HG02852 (cell line): ENCODE results near the gene RPLP2.

Source experiments
- ATAC-seq: cut with Tn5 transposase; IDR thresholded peaks from one replicate; pipeline ENCODE4 v1.9.1; 2021; ENCODE audit warnings: mild to moderate bottlenecking, moderate library complexity; ENCODE audit not compliant: unreplicated experiment

The RPLP2 gene

DNA sequence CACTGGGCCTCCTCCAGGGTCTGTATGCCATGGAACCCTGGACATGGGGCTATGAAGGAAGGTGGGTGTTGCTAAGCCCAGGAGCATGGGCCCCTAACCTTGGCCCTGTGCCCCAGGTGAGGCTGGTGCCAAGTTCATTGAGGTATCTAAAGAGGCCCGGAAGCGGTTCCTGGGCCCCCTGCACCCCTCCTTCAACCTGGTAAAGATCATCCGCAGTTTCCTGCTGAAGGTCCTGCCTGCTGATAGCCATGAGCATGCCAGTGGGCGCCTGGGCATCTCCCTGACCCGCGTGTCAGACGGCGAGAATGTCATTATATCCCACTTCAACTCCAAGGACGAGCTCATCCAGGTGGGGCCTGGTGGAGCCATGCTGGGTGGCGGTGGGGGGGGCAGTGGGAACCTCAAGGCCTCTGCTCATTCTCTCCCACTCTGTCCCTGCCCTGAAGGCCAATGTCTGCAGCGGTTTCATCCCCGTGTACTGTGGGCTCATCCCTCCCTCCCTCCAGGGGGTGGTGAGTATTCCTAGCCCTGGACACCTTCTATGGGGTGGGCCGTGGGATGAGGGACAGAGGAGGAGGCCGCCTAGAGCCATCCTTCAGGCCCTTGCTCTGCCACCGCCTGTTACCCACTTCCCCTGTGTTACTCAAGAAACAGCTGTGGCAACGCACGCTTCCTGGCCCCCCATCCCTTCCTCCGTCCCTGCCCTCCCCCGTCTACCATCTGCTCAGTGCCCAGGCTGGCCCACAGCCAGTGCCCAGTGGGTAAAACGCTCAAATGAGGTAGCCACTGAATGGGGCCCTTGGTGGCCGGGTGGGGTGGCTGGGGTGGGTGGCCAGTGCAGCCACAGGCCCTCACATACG is 12.0 kb downstream of the RPLP2 start:
- ATAC-seq: no peak

DNA sequence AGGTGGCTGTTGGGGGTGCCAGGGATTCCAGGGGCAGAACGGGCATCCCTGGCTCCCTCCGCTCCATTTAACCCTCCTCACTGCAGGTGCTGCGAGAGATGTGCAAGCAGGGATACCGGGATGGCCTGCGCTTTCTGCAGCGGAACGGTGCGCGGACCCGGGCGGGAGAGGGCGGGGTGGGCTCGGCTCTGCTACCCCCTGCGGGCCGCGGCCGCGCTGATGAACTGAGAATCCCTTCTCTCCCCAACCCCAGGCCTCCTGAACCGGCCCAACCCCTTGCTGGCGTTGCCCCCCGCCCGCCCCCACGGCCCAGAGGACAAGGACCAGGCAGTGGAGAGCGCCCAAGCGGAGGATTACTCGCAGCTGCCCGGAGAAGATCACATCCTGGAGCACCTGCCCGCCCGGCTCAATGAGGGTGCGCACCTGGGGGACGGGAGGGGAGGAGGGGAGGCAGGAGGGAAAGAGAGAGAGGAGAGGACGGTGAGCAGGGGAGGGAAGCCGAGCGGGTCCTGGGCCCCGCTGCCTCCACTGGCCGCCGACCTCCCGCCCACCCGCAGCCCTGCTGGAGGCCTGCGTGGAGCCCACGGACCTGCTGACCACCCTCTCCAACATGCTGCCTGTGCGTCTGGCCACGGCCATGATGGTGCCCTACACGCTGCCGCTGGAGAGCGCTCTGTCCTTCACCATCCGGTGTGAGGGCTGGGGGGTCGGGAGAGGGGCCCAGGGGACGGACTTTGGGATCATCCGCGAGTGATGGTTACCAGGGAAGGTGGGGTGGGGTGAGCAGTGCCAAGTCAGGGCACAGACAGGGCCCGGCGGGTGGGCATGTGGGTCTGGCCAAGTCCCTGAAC is 13.9 kb downstream of the RPLP2 start:
- no peak for ATAC-seq

DNA sequence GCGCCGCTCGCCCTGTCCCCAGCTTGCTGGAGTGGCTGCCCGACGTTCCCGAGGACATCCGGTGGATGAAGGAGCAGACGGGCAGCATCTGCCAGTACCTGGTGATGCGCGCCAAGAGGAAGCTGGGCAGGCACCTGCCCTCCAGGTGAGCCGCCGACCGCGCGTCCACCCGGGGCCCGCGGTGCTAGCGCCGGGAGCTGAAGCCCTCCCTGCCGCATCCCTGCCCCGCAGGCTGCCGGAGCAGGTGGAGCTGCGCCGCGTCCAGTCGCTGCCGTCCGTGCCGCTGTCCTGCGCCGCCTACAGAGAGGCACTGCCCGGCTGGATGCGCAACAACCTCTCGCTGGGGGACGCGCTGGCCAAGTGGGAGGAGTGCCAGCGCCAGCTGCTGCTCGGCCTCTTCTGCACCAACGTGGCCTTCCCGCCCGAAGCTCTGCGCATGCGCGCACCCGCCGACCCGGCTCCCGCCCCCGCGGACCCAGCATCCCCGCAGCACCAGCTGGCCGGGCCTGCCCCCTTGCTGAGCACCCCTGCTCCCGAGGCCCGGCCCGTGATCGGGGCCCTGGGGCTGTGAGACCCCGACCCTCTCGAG is 14.6 kb downstream of the RPLP2 start:
- ATAC-seq: no peak

DNA sequence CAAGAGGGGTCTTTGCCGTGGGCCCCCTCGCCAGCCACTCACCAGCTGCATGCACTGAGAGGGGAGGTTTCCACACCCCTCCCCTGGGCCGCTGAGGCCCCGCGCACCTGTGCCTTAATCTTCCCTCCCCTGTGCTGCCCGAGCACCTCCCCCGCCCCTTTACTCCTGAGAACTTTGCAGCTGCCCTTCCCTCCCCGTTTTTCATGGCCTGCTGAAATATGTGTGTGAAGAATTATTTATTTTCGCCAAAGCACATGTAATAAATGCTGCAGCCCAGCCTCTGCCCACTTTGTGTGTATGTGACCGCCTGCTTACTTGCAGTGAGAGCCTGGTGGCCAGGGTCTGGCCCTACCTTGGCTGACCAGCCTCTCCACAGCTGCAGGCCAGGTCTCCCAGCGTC is 15.2 kb downstream of the RPLP2 start:
- ATAC-seq: no peak

DNA sequence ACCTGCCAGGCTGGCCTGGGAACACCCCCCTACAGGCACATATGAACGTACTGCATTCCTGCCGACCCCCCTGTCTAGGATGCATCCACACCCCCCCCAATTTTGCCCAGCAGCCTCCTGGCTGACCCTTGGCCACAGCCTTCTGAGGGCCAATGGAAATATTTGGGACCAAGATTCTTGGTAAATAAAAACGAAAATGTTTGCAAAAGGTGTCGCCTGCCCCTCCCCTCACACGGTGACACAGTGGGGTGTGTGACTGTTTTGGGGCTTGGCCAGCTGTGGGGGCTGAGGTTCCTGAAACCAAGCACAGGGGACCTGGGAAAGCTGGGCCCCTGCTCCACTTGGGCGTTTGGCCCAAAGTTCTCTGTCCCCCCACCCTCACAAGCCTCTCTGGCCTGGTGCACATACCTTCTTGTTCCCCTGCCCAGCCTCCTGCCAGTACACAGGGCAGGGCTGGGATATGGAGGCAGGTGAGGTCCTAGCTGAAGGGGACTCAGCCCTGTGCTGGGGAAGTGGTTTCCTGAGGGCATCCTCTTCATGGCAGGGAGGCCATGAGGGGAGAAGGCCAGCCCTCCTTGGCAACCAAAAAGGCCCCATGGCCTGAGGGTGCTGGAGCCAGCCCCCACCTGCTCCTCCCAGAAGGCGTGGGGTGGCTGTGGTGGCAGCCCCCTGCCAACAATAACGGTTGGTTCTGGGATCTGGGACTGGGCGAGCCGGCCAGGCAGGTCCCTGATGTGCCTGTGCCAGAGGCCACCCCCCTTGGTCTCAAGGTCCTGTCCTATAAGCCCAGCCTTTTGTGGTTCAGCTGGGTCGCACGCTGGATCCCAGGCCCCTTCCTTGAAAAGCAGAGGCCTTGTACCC is 15.8 kb downstream of the RPLP2 start:
- ATAC-seq: no peak

DNA sequence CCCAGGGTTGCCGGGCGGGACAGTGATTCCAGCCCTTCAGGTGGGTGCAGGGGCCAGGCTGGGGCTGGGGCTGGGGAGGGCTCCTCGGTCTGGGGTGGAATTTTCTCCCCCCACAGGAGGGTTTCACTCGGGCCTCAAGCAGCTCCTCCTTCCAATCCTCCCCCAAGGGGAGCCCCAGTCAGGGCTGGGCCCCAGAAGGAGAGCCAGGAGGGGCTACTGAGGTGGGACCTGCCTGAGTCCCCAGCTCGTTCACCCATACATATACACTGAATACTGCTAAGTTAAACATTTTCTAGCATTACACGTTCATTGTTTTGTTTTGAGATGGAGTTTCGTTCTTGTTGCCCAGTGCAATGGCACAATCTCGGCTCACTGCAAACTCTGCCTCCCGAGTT is 16.5 kb downstream of the RPLP2 start:
- no peak for ATAC-seq

DNA sequence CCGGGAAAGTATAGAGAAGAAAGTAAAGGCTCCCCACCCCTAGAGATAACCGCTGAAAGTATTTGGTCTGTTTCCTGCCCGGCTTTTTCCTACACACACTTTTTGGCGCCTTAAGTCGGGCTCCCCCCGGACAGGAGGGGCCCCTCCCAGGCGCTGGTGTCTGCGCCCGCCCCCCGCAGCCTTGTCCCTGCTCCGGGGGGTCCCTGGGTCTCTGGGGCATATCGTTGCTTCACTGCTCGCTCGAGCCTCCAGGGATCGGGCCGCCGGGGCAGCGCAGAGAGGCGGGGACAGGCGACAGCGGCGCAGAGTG is 17.0 kb downstream of the RPLP2 start:
- no peak for ATAC-seq

DNA sequence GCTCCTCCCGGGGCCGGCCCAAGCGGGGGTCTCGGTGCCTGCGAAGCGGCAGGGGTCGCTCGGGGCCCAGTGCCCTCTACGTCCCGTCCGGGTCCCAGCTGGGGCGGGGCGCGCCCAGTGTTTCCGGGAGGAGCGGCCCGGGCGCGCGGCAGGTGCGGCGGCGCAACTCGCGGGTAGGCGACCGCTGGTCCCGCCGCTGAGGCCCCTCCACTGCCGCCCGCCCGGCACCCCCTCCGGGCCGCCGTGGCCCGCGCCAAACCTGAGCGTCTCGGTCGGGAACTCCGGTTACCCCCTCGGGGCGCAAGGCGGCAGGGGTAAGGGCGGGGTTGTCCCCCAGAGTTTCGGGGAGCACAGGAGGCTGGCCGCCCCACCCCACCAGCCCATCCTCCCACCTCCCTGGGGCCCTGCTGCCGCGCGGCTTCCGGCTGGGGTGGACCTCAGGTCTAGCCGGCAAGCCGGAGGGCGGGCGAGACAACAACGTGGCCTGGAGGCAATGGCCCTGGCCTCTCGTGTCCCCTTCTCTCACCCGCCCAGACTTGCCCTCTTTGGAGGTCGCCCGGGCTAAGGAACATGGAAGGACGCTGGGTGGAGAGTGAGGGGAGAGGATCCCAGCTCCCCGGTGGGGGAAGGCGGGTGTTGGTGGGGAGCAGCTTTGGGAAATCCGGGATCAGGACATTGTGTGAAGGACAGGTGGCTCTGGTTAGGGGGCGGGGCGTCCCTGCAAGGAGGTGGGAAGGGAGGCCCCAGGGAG is 17.6 kb downstream of the RPLP2 start:
- no peak for ATAC-seq

DNA sequence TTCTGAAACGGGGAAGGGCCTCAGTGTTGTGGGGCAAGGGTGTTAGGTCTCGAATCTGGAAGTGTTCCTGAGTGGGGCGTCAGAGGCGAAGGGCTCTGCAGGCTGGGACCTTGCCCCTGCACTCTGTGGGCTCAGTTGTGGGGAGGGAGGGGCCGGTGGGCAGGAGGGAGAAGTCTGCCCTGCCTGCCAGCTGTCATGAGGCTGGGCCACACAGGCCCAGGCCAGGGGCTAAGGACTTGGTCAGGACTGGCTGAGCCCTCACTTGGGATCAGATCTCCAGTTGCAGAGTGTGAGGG is 18.1 kb downstream of the RPLP2 start, which contains the start of gene CRACR2B:
Gene CRACR2B (plus strand): TSS at position 23 of the 296 bp plus-strand sequence. CDS start 689 bp downstream, outside the sequence.
- ATAC-seq: no peak

DNA sequence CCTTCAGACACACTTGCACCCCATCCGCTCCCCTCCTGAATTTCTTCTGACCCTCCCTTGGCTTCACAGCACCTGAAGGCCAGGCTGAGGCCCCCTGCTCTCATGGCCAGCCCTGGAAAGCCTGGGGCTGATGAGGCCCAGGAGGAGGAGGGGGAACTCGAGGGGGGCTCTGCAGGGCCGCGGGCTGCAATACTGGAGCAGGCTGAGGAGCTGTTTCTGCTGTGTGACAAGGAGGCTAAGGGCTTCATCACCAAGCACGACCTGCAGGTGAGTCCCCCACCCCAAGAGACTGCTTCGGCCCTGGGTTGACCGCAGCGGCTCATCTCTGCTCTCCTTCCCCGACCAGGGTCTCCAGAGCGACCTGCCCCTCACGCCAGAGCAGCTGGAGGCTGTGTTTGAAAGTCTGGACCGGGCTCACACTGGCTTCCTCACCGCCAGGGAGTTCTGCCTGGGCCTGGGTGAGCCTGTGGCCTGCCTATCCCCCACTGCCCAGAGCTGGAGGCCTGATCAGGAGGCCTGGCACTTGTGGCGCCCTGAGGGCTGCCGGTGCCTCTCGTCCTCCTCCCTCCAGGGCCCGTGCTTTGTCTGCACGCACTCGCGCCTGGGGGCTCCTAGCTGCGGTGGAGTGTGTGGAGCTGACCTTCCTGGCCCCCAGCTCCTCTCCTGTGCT is 18.9 kb downstream of the RPLP2 start:
- no peak for ATAC-seq

DNA sequence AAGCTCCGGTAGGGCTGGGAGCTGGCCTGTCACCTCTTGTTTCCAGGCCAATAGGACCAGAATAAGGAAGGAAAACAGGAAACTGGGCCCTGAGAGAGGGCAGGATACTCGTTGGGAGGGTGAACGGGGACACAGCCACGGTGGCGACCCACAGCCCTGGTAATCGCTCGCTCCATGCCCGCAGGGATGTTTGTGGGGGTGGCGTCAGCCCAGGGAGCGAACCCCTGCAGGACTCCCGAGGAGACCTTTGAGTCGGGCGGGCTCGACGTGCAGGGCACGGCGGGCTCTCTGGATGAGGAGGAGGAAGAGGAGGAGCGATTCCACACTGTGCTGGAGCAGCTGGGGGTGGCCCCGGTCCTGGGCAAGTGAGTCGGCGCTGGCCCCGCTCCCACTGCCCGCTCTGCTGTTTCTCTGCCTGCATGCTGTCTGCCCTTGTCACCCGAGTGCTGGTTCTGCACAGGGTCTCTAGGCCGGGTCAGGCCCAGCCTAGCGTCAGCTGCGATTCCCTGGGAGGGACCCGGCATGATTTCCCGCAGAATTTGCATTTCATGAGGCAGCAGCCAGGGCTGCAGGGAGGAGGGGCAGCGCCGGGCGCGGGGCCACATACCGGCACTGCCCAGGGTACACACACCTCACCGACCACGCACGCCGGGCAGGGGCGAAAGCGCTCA is 19.5 kb downstream of the RPLP2 start:
- ATAC-seq: no peak

DNA sequence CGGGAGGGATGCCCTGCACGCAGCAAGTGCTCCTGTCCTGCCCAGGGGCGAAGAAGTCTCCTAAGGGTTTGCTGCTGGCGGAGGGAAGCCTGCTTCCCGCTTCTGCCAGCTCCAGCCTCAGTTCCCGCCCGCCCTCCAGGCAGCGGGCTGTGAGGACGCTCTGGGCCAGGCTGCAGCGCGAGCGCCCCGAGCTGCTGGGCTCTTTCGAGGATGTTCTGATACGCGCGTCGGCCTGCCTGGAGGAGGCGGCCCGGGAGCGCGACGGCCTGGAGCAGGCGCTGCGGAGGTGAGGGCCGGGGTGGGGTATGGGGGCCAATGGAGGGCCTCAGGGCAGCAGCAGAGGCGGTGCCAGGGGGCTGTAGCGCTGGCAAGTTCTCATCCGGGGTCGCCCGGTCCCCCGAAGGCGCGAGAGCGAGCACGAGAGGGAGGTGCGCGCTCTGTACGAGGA is 20.1 kb downstream of the RPLP2 start:
- ATAC-seq: no peak

DNA sequence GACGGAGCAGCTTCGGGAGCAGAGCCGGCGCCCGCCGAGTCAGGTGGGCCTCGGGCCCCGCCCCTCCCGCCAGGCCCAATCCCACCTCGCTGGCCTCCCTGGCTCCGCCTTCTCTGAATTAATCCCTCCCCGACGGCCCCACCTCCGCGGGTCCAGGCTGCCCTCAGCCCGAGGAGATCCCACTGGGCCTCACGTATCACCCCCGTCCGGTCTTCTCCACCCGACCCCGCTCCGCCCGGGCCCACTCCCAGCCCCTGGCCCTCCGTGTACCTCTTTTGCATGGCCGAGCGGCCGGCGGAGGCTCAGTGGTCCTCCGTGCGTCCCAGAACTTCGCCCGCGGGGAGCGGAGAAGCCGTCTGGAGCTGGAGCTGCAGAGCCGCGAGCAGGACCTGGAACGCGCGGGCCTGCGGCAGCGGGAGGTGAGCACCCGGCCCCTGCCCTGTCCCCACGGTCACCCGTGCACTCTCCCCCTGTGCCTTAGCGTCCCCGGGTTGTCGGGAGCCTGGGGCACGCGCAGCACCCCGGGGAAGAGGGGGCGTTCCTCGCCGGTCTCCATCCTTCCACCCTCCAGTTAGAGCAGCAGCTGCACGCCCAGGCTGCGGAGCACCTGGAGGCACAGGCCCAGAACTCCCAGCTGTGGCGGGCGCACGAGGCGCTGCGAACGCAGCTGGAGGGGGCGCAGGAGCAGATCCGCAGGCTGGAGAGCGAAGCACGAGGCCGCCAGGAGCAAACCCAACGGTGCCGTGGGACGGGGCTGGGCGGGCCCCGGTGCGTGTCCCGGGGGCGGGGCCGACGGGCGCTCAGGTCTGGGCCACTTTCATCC is 20.7 kb downstream of the RPLP2 start:
- no peak for ATAC-seq

DNA sequence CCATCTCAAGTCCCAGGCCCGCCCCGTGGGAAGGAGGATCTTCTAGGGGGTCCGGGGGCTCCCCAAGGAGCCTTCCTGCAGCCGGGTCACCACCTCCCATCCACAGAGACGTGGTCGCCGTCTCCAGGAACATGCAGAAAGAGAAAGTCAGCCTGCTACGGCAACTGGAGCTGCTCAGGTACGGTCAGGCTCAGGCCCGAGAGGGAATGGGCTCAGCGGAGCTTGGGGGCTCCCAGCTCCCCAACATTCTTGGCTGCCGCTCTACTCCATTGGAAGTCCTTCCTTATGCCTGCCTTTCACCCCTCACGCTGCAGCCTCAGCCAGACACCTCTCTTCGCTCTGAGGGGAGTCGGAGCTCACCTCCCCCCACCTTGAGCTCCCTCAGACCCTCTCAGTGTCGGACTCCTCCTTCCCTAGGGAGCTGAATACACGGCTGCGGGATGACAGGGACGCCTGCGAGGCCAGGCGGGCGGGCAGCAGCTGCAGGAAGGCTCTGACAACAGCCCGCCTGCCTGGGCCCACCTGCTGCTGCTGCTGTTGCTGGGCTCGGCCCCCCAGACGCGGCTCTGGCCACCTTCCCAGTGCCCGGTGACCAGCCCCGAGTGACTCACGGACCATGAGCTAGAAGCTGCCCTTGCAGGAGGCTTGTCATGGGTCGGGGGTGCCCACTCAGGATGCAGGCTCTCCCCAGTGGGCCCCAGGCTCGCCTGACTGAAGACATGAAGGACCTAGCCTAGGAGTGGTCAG is 21.5 kb downstream of the RPLP2 start:
- no peak for ATAC-seq

DNA sequence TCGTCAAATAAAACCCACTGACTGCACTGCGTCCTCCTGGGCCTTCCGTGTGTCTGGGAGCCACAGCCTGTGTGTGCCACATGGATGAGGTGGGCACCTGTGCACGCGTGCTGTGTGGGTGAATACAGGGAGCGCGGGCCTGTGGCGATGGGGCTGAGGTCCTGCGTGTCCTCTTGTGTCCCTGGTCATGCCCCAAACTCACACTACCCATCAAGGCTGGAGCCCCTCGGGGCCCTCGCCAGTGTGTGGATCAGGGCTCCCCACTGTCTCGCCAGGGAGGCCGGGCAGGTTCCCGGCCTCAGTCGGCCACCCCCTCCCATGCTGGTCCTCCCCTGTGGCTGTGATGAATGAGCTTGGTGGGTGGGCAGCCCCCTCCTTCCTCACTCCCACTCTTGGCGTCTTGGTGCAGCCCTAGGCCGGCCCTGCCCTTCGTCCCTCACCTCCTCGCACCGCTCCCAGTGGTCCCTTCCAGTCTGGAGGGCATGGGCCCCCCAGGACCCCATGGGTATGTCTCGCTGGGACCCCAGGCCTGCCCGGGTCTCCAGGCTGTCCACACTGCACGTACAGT is 22.3 kb downstream of the RPLP2 start:
- no peak for ATAC-seq

DNA sequence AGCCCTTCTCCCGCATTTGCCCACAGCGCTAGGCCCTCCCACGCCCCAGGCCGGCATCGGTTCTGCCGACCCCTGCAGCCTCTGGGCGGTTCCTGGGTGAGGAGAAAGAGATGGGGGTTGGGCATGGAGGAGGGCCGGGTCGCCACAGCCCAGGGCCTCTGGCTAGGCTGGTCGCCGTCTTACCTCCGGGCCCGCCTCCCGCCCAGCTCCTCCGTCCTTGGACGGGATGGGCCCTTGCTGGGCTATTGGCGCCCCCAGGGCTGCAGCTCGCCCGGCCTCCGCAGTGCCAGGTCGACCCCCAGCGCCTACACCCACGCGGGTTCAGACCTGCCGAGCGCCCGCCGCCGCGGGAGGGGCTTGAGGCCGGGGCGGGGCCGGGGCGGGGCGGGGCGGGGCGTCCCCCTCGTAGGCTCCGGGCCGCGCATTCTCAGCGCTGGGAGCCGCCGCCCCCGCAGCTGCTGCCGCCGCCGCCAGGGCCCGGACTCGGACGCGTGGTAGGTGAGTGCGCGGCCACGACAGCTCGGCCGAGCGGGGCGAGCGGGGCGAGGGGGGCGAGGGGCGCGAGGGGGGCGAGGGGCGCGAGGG is 22.9 kb downstream of the RPLP2 start, which contains the start of gene CD151:
Gene CD151 (plus strand): TSS at position 424 of the 585 bp plus-strand sequence. CDS start 3,118 bp downstream, outside the sequence.
- no peak for ATAC-seq
